Measurements from ENCODE around the gene ZNF2.
A peak's percentile ranks its signal among the peaks of the same experiment; 100 is the strongest.

The ZNF2 gene

DNA sequence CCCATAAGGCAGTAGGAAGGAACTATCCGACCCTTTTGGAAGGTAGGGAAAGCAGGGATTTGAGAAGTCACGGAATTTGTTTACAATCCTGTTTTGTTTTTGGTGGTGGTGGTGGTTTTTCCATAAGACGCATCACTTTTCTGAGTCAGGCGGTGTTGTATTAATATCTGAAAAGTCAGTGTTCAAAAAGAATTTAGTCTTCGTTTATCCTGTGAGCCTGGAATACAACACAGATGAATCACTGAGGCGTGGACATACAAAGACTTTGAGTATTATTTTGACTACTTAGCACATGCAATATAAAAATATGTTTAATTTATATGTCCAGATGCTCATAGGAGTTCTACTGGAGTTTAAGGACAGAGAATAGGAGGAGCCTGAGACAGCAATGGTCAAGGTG is 42.5 kb downstream of the ZNF2 start:
- H3K27ac ChIP-seq, result peak overlapping the region; percentile 83
- TF ChIP-seq, protein P1, sequence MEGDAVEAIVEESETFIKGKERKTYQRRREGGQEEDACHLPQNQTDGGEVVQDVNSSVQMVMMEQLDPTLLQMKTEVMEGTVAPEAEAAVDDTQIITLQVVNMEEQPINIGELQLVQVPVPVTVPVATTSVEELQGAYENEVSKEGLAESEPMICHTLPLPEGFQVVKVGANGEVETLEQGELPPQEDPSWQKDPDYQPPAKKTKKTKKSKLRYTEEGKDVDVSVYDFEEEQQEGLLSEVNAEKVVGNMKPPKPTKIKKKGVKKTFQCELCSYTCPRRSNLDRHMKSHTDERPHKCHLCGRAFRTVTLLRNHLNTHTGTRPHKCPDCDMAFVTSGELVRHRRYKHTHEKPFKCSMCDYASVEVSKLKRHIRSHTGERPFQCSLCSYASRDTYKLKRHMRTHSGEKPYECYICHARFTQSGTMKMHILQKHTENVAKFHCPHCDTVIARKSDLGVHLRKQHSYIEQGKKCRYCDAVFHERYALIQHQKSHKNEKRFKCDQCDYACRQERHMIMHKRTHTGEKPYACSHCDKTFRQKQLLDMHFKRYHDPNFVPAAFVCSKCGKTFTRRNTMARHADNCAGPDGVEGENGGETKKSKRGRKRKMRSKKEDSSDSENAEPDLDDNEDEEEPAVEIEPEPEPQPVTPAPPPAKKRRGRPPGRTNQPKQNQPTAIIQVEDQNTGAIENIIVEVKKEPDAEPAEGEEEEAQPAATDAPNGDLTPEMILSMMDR (conservative IDR thresholded peaks at IDR 0.05; ENCODE audit: low read depth), result no peak
- POLR2A ChIA-PET (ENCODE audit: low non-redundant PET), result no interaction called here
- peak; percentile 51 for DNase-seq (ENCODE audit: low spot score)
- CTCF ChIA-PET, result no interaction called here

DNA sequence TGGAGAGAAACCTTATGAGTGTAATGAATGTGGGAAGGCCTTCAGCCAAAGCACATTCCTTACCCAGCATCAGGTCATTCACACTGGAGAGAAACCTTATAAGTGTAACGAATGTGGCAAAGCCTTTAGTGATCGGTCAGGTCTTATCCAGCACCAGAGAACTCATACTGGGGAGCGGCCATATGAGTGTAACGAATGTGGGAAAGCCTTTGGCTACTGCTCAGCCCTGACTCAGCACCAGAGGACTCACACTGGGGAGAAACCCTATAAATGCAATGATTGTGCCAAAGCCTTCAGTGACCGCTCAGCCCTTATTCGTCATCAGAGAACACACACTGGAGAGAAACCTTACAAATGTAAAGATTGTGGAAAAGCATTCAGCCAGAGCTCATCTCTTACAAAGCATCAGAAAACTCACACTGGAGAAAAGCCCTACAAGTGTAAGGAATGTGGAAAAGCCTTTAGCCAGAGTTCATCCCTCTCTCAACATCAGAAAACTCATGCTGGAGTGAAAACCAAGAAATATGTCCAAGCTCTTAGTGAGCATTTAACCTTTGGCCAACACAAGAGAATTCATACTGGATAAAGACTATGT is 49.5 kb downstream of the ZNF2 start:
- no peak overlapping the region for H3K27ac ChIP-seq
- CTCF ChIA-PET, result no interaction called here
- POLR2A ChIA-PET (ENCODE audit: low non-redundant PET), result no interaction called here
- DNase-seq (ENCODE audit: low spot score), result no peak
- TF ChIP-seq, protein P1 (conservative IDR thresholded peaks at IDR 0.05; ENCODE audit: low read depth), result no peak

DNA sequence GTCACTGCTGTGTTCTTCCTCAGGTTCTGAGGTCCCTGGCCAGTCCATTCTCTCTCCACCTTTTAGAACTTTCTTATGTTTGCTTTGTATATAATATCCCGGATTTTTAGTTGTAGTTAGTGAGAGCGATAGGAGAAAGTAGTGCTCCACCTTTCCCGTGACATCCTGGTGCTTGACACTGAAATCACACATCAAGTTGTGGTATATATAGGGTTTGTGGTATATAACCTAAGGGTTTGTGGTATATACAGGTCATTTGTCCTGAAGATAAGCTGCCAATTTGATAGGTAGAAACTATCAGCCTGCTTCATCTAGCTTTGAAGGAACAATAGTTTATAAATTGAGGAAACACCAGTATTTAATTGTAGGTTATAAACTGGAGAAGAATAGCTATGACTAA is 54.8 kb downstream of the ZNF2 start:
- TF ChIP-seq, protein P1 (conservative IDR thresholded peaks at IDR 0.05; ENCODE audit: low read depth), result no peak

DNA sequence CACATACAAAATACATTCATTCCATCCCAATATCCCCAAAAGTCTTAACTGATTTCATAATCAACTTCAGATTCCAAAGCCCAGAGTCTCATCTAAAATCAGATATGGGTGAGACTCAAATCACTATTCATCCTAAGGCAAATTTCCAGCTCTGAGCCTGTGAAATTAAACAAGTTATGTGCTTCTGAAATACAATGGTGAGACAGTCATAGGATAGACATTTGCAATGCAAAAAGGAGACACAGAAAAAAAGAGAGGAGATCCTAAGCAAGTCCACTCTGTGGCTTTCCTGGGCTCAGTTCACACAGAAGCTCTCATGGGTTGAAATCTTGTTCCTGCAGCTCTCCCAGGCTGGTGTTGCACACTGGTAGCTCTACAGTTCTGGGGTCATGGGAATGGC is 60.0 kb downstream of the ZNF2 start:
- no peak for DNase-seq (ENCODE audit: low spot score)
- ChIA-PET POLR2A (ENCODE audit: low non-redundant PET) (interaction anchor here (0.6 kb wide), 1 partner anchor 49 kb away, joined by 3 read pairs; no protein-coding TSS in a partner anchor), CTCF (interaction anchor here (0.6 to 1.1 kb wide), 2 partner anchors 90 to 119 kb away, joined by 3 read pairs; no protein-coding TSS in a partner anchor)
- no peak overlapping the region for H3K27ac ChIP-seq
- TF ChIP-seq, protein P1 (conservative IDR thresholded peaks at IDR 0.05; ENCODE audit: low read depth), result no peak

More for the DNA sequence above, 54.8 kb downstream of the ZNF2 start:
- POLR2A ChIA-PET (ENCODE audit: low non-redundant PET), result no interaction called here
- H3K27ac ChIP-seq, result no peak overlapping the region
- CTCF ChIA-PET, result interaction anchor here (0.7 kb wide), 1 partner anchor 11 kb away, joined by 4 read pairs; no protein-coding TSS in a partner anchor
- DNase-seq (ENCODE audit: low spot score), result no peak

DNA sequence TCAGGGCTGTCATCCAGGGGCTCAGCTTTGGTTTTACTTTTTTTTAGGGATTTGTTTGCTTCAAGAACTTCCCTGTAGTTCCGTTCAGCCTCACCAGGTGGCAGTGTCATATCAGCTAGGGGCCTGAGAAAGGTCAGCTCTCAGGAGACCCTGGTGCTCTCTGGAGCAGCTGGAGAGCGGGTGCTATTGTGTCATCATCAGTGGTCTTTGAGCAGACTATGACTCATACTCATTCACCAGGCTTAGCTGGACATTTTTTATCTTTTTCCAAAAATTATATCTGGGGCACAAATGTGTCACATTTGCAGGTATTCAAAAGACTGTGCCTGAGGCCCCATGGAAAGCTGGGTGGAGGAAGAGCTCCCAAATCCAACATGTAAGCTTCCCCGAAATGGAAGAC is 66.1 kb downstream of the ZNF2 start:
- DNase-seq (ENCODE audit: low spot score), result peak; percentile 72
- ChIA-PET POLR2A (ENCODE audit: low non-redundant PET) (interaction anchor here (0.8 to 1.5 kb wide), 2 partner anchors 46 to 83 kb away, joined by 3 to 5 read pairs; no protein-coding TSS in a partner anchor), CTCF (interaction anchor here (0.6 to 3.1 kb wide), 33 partner anchors 8 to 161 kb away, joined by 3 to 62 read pairs (median 5); partner anchors contain the start of gene PROM2)
- no peak overlapping the region for H3K27ac ChIP-seq
- TF ChIP-seq, protein P1 (conservative IDR thresholded peaks at IDR 0.05; ENCODE audit: low read depth), result peak; percentile 88

DNA sequence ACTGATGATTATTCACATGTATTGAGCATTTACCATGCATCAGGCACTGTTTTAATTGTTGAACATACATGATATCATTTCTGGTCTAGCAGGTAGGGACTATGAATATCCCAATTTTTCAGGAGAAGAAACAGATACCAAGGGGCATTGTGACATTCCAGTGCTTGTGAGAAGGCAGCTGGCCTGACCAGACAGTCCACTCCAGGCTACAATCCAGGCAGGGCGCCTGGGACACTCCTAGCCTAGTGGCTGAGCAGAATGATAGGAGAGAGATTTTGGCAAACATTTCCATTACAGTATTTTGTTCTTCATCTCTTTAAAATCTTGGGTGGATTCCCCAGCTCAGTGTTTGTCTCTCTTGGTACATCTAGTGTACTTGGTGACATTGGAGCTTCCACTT is 66.6 kb downstream of the ZNF2 start:
- CTCF ChIA-PET, result interaction anchor here (0.8 to 3.1 kb wide), 25 partner anchors 8 to 161 kb away, joined by 3 to 62 read pairs (median 7); partner anchors contain the start of gene PROM2
- TF ChIP-seq, protein P1 (conservative IDR thresholded peaks at IDR 0.05; ENCODE audit: low read depth), result no peak
- no peak for DNase-seq (ENCODE audit: low spot score)
- no peak overlapping the region for H3K27ac ChIP-seq
- POLR2A ChIA-PET (ENCODE audit: low non-redundant PET), result interaction anchor here (1.5 kb wide), 1 partner anchor 45 kb away, joined by 5 read pairs; no protein-coding TSS in a partner anchor

Measured in RWPE1 (cell line).